Nephron (organoid): ENCODE data around the gene CIZ1.

Source experiments
- H3K27ac Mint-ChIP-seq, 3 experiments: 2 replicates each; pipeline ENCODE4 v1.8.0; 2020; ENCODE audit warnings: mixed read lengths in 3 of 3, mild to moderate bottlenecking in 2 of 3, moderate library complexity in 1 of 3
- H3K27me3 Mint-ChIP-seq: 2 replicates; pipeline ENCODE4 v1.8.0; 2021; ENCODE audit warnings: low read depth, mild to moderate bottlenecking, moderate library complexity, mixed read lengths
- H3K36me3 Mint-ChIP-seq: 2 replicates; pipeline ENCODE4 v1.8.0; 2020; ENCODE audit warnings: low read depth, mixed read lengths
- H3K4me1 Mint-ChIP-seq: 2 replicates; pipeline ENCODE4 v1.8.0; 2020; ENCODE audit warnings: mixed read lengths
- H3K4me3 Mint-ChIP-seq, 3 experiments: 2 replicates each; pipeline ENCODE4 v1.8.0; 2020; ENCODE audit warnings: mild to moderate bottlenecking in 3 of 3, mixed read lengths in 3 of 3, moderate library complexity in 2 of 3
- H3K9me3 Mint-ChIP-seq: 2 replicates; pipeline ENCODE4 v1.8.0; 2020; ENCODE audit warnings: mixed read lengths
- CTCF ChIP-seq, 3 experiments: fragments of 200-600 bp; sonication (generic); IDR thresholded peaks; one replicate each; pipeline ENCODE4 v1.5.0; 2021; ENCODE audit warnings: antibody characterized with exemption in 3 of 3; ENCODE audit not compliant: unreplicated experiment in 3 of 3

Gene CIZ1

GRCh38 chr9:128121466-128121810 is 69.9 kb downstream of the CIZ1 start:
- no peak overlapping the region for H3K27ac Mint-ChIP-seq
- H3K4me3 Mint-ChIP-seq: no peak overlapping the region
- no peaks in the 10 kb centered on the region for H3K9me3 Mint-ChIP-seq
- peaks cover 3% of the 10 kb centered on the region for H3K36me3 Mint-ChIP-seq
- H3K27me3 Mint-ChIP-seq: peaks cover 4% of the 10 kb centered on the region
- TF ChIP-seq CTCF (IDR thresholded peaks at IDR 0.05; ENCODE audit: unreplicated experiment in 3 of 3): no peak
- H3K4me1 Mint-ChIP-seq: peaks cover 14% of the 10 kb centered on the region

- peaks cover 3% of the 10 kb centered on the region for H3K36me3 Mint-ChIP-seq
- H3K27ac Mint-ChIP-seq: no peak overlapping the region
- peaks cover 9% of the 10 kb centered on the region for H3K4me1 Mint-ChIP-seq
- H3K27me3 Mint-ChIP-seq: peaks cover 4% of the 10 kb centered on the region
- H3K4me3 Mint-ChIP-seq: no peak overlapping the region
- TF ChIP-seq CTCF (IDR thresholded peaks at IDR 0.05; ENCODE audit: unreplicated experiment in 3 of 3): no peak
- H3K9me3 Mint-ChIP-seq: no peaks in the 10 kb centered on the region
Observed at GRCh38 chr9:128120741-128121465, 70.5 kb downstream of the CIZ1 start.

- Mint-ChIP-seq H3K4me3 (no peak overlapping the region), H3K27ac (no peak overlapping the region), H3K27me3 (peaks cover 4% of the 10 kb centered on the region), H3K36me3 (peaks cover 5% of the 10 kb centered on the region), H3K9me3 (no peaks in the 10 kb centered on the region), H3K4me1 (peaks cover 6% of the 10 kb centered on the region)
- no peak for TF ChIP-seq CTCF (IDR thresholded peaks at IDR 0.05; ENCODE audit: unreplicated experiment in 3 of 3)
Observed at GRCh38 chr9:128120061-128120740, 71.2 kb downstream of the CIZ1 start.

GRCh38 chr9:128118971-128119665 is 72.3 kb downstream of the CIZ1 start:
- no peak for TF ChIP-seq CTCF (IDR thresholded peaks at IDR 0.05; ENCODE audit: unreplicated experiment in 3 of 3)
- Mint-ChIP-seq H3K4me3 (no peak overlapping the region), H3K9me3 (no peaks in the 10 kb centered on the region), H3K27me3 (peaks cover 4% of the 10 kb centered on the region), H3K36me3 (peaks cover 11% of the 10 kb centered on the region), H3K4me1 (peaks cover 6% of the 10 kb centered on the region), H3K27ac (no peak overlapping the region)

GRCh38 chr9:128118472-128118857 is 72.9 kb downstream of the CIZ1 start:
- TF ChIP-seq CTCF (IDR thresholded peaks at IDR 0.05; ENCODE audit: unreplicated experiment in 3 of 3): no peak
- Mint-ChIP-seq H3K4me1 (peaks cover 6% of the 10 kb centered on the region), H3K27me3 (peaks cover 4% of the 10 kb centered on the region), H3K36me3 (peaks cover 9% of the 10 kb centered on the region), H3K27ac (no peak overlapping the region), H3K4me3 (peak overlapping the region in 1 of 3 experiments; percentile 46), H3K9me3 (no peaks in the 10 kb centered on the region)
